Stimulated activated CD8-positive, alpha-beta memory T cell treated with anti-CD3 and anti-CD28 coated beads, Interleukin-15, amount 100 ng/mL, for 4 hours (primary cell): ENCODE measurements around the gene AMACR.

Source experiments
- DNase-seq, 2 donors: peaks; one replicate each; pipeline ENCODE4 v3.0.0-alpha.2; 2020; ENCODE audit warnings: low read depth in 2 of 2

AMACR gene

GRCh38 chr5:34007621-34008600 lies at the start of gene AMACR:
TSS of gene AMACR (minus strand) at chr5:34008050. CDS start at chr5:34008019, 31 bp downstream.
- DNase-seq = peak; percentile 80 to 82

- DNase-seq = no peak
Measured at GRCh38 chr5:34057569-34057968, 49.7 kb upstream of the AMACR start.

- no peak for DNase-seq
Measured at GRCh38 chr5:34057118-34057517, 49.3 kb upstream of the AMACR start.

GRCh38 chr5:34055667-34056066 lies 47.8 kb upstream of the AMACR start:
- DNase-seq = no peak

- no peak for DNase-seq
Measured at GRCh38 chr5:34054400-34054729, 46.5 kb upstream of the AMACR start.

GRCh38 chr5:34053571-34054399 lies 45.9 kb upstream of the AMACR start:
- no peak for DNase-seq

GRCh38 chr5:34053133-34053532 lies 45.3 kb upstream of the AMACR start:
- DNase-seq = no peak

- DNase-seq = no peak
Measured at GRCh38 chr5:34051374-34051980, 43.6 kb upstream of the AMACR start.

- DNase-seq = no peak
Measured at GRCh38 chr5:34047774-34048572, 40.1 kb upstream of the AMACR start.

GRCh38 chr5:34047143-34047542 lies 39.3 kb upstream of the AMACR start:
- no peak for DNase-seq

GRCh38 chr5:34045996-34046395 lies 38.1 kb upstream of the AMACR start:
- no peak for DNase-seq

GRCh38 chr5:34045023-34045422 lies 37.2 kb upstream of the AMACR start:
- no peak for DNase-seq

- DNase-seq = no peak
Measured at GRCh38 chr5:34043099-34043876, 35.4 kb upstream of the AMACR start, which contains the start of gene C1QTNF3. TSS of gene C1QTNF3 (minus strand) at chr5:34043213. CDS start at chr5:34043125, 88 bp downstream.

GRCh38 chr5:34042321-34042720 lies 34.5 kb upstream of the AMACR start:
- DNase-seq = no peak

GRCh38 chr5:34041247-34041972 lies 33.6 kb upstream of the AMACR start:
- no peak for DNase-seq

- DNase-seq = no peak
Measured at GRCh38 chr5:34040472-34040871, 32.6 kb upstream of the AMACR start.

- no peak for DNase-seq
Measured at GRCh38 chr5:34039398-34040157, 31.7 kb upstream of the AMACR start.

- no peak for DNase-seq
Measured at GRCh38 chr5:34038838-34039237, 31.0 kb upstream of the AMACR start.

GRCh38 chr5:34038390-34038789 lies 30.5 kb upstream of the AMACR start:
- DNase-seq = no peak
